Measurements from ENCODE around the gene KRT82. TPM values are rescaled to one million over a fixed set of nuclear protein-coding genes. Genes with fewer than 3 reads are reported as not detected.
A peak's percentile ranks its signal among the peaks of the same experiment; 100 is the strongest.

The KRT82 gene
- total RNA-seq, 4 donors from 2014 or later, result not detected

GRCh38 chr12:52439845-52440244, 33.7 kb upstream of the KRT82 start:
- ATAC-seq (ENCODE audit: low FRiP score) (no peak), DNase-seq (ENCODE audit: low spot score) (no peak)
- TF ChIP-seq CTCF (IDR thresholded peaks at IDR 0.05), result no peak

GRCh38 chr12:52439420-52439819, 33.3 kb upstream of the KRT82 start:
- TF ChIP-seq CTCF (IDR thresholded peaks at IDR 0.05), result no peak
- ATAC-seq (ENCODE audit: low FRiP score), result no peak
- no peak for DNase-seq (ENCODE audit: low spot score)

- DNase-seq (ENCODE audit: low spot score) (no peak), ATAC-seq (ENCODE audit: low FRiP score) (no peak)
- TF ChIP-seq CTCF (IDR thresholded peaks at IDR 0.05), result no peak
Observed at GRCh38 chr12:52438305-52439301, 32.5 kb upstream of the KRT82 start.

- ATAC-seq (ENCODE audit: low FRiP score) (no peak), DNase-seq (ENCODE audit: low spot score) (no peak)
- TF ChIP-seq CTCF (IDR thresholded peaks at IDR 0.05), result no peak
Observed at GRCh38 chr12:52437508-52437907, 31.4 kb upstream of the KRT82 start.

GRCh38 chr12:52436828-52437474, 30.8 kb upstream of the KRT82 start:
- DNase-seq (ENCODE audit: low spot score), result no peak
- TF ChIP-seq CTCF (IDR thresholded peaks at IDR 0.05), result no peak
- no peak for ATAC-seq (ENCODE audit: low FRiP score)

GRCh38 chr12:52436000-52436827, 30.1 kb upstream of the KRT82 start:
- ATAC-seq (ENCODE audit: low FRiP score) (peak; percentile 58), DNase-seq (ENCODE audit: low spot score) (no peak)
- TF ChIP-seq CTCF (IDR thresholded peaks at IDR 0.05), result no peak
